WTC11 (cell line): ENCODE results near the gene OTOG.

Experiments used
- ATF1 ChIP-seq: sonication (generic); formaldehyde crosslinking; IDR thresholded peaks from 2 replicates; pipeline ENCODE4 v1.8.1; 2023; ENCODE audit warnings: mild to moderate bottlenecking, moderate library complexity, missing genetic modification reagents
- ATF3 ChIP-seq: sonication (generic); formaldehyde crosslinking; conservative IDR thresholded peaks from 2 replicates; pipeline ENCODE4 v1.8.1; 2022; ENCODE audit warnings: mild to moderate bottlenecking, missing genetic modification reagents
- CREB1 ChIP-seq: sonication (generic); formaldehyde crosslinking; IDR thresholded peaks from 2 replicates; pipeline ENCODE4 v1.8.0; 2023; ENCODE audit warnings: mild to moderate bottlenecking, missing genetic modification reagents
- CTCF ChIP-seq: fragments of 200-600 bp; IDR thresholded peaks from 2 replicates; pipeline ENCODE4 v1.8.0; 2022; ENCODE audit warnings: antibody characterized with exemption
- FOXJ3 ChIP-seq: sonication (generic); formaldehyde crosslinking; IDR thresholded peaks from 2 replicates; pipeline ENCODE4 v1.9.0; 2021; ENCODE audit warnings: missing genetic modification reagents, mild to moderate bottlenecking, borderline replicate concordance
- FOXK1 ChIP-seq: sonication (generic); formaldehyde crosslinking; IDR thresholded peaks from 2 replicates; pipeline ENCODE4 v1.8.0; 2022; ENCODE audit warnings: mild to moderate bottlenecking, moderate library complexity, missing genetic modification reagents
- FOXP1 ChIP-seq: sonication (generic); formaldehyde crosslinking; IDR thresholded peaks from 2 replicates; pipeline ENCODE4 v1.8.0; 2022; ENCODE audit warnings: missing genetic modification reagents, mild to moderate bottlenecking, moderate library complexity, borderline replicate concordance
- HMGXB4 ChIP-seq: sonication (generic); formaldehyde crosslinking; IDR thresholded peaks from 2 replicates; pipeline ENCODE4 v1.8.1; 2023; ENCODE audit warnings: mild to moderate bottlenecking, moderate library complexity, missing genetic modification reagents
- JUN ChIP-seq: sonication (generic); formaldehyde crosslinking; IDR thresholded peaks from 2 replicates; pipeline ENCODE4 v1.8.0; 2023; ENCODE audit warnings: mild to moderate bottlenecking, missing genetic modification reagents
- NR2C2 ChIP-seq: sonication (generic); formaldehyde crosslinking; IDR thresholded peaks from 2 replicates; pipeline ENCODE4 v1.8.0; 2022; ENCODE audit warnings: mild to moderate bottlenecking, missing genetic modification reagents
- RELA ChIP-seq: sonication (generic); formaldehyde crosslinking; IDR thresholded peaks from 2 replicates; pipeline ENCODE4 v1.8.1; 2022; ENCODE audit warnings: missing genetic modification reagents, mild to moderate bottlenecking, borderline replicate concordance
- TEAD4 ChIP-seq: sonication (generic); formaldehyde crosslinking; IDR thresholded peaks from 2 replicates; pipeline ENCODE4 v1.8.0; 2022; ENCODE audit warnings: mild to moderate bottlenecking, missing genetic modification reagents

- no peak for TF ChIP-seq CTCF
- no peak for TF ChIP-seq RELA (CRISPR knock-in tag)
- no peak for TF ChIP-seq FOXK1 (CRISPR knock-in tag)
- TF ChIP-seq NR2C2 (CRISPR knock-in tag): no peak
- TF ChIP-seq TEAD4 (CRISPR knock-in tag): no peak
- no peak for TF ChIP-seq FOXP1 (CRISPR knock-in tag)
- TF ChIP-seq JUN (CRISPR knock-in tag): no peak
- TF ChIP-seq FOXJ3 (CRISPR knock-in tag): no peak
- TF ChIP-seq HMGXB4 (CRISPR knock-in tag): no peak
- no peak for TF ChIP-seq ATF3
- no peak for TF ChIP-seq CREB1 (CRISPR knock-in tag)
- no peak for TF ChIP-seq ATF1
Observed at GRCh38 chr11:17517186-17517585, 29.9 kb upstream of the OTOG start.
